ENCODE data around the gene PSMB11. TPM values are rescaled to one million over a fixed set of nuclear protein-coding genes. Genes with fewer than 3 reads are reported as not detected.
"Not testable (repeated sequence)": the region's sequence is repeated elsewhere in the genome, so short reads cannot be mapped to it uniquely, and the experiment has no call there.

PSMB11 gene
- total and polyA plus RNA-seq, 7 donors = 0.03 to 0.51 TPM; not detected in 5

DNA sequence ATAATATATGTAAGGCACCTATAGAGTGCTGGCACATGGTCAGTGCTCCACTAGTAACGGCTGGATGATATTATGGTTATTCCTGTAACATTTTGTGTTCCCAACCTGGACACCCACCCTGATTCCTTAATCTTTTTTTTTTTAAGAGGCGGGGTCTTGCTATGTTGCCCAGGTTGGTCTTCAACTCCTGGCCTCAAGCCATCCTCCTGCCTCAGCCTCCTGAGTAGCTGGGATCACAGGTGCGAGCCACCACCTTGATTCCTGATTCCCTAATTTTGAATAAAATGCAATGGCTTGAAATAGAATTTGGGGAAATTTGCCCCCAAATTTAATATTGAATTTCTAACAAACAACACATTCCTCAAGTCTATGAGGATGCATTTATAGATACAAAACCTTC lies 39.4 kb upstream of the PSMB11 start:
- Histone ChIP-seq H3K27ac (no peak overlapping the region), H3K4me3 (no peak overlapping the region), H3K36me3 (ENCODE audit: insufficient read depth in 1 of 2, low read depth in 1 of 2) (no peaks in the 10 kb centered on the region), H3K27me3 (ENCODE audit: insufficient read depth in 3 of 3, low read length in 2 of 3) (no peaks in the 10 kb centered on the region), H3K9me3 (no peaks in the 10 kb centered on the region), H3K4me1 (peaks cover 9% of the 10 kb centered on the region)
- DNase-seq (no peak), ATAC-seq (no peak)
- 95 to 98% (median 95%) methylated on average over 3 of the region's 3 CpGs for WGBS, 3 donors
- intact Hi-C loops (cut with DNase I) = no loop called here
- TF ChIP-seq, protein P1, sequence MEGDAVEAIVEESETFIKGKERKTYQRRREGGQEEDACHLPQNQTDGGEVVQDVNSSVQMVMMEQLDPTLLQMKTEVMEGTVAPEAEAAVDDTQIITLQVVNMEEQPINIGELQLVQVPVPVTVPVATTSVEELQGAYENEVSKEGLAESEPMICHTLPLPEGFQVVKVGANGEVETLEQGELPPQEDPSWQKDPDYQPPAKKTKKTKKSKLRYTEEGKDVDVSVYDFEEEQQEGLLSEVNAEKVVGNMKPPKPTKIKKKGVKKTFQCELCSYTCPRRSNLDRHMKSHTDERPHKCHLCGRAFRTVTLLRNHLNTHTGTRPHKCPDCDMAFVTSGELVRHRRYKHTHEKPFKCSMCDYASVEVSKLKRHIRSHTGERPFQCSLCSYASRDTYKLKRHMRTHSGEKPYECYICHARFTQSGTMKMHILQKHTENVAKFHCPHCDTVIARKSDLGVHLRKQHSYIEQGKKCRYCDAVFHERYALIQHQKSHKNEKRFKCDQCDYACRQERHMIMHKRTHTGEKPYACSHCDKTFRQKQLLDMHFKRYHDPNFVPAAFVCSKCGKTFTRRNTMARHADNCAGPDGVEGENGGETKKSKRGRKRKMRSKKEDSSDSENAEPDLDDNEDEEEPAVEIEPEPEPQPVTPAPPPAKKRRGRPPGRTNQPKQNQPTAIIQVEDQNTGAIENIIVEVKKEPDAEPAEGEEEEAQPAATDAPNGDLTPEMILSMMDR (IDR thresholded peaks at IDR 0.05) = no peak

DNA sequence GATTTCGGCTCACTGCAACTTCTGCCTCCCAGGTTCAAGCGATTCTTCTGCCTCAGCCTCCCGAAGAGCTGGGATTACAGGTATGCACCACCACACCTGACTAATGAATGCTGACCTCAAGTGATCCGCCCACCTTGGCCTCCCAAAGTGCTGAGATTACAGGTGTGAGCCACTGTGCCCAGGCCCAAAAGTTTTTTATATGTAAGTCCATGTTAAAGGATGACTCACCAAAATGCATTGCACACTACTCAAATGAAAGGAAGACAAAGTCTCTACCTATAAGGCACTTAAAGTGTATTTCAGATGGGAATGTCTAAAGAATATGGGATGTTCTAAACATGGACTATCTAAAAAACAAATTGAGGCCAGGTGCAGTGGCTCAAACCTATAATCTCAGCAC lies 37.7 kb upstream of the PSMB11 start:
- H3K9me3 ChIP-seq; ATAC-seq; H3K4me3 ChIP-seq; intact Hi-C loops (cut with DNase I); H3K27ac ChIP-seq; DNase-seq; H3K27me3 ChIP-seq (ENCODE audit: insufficient read depth in 3 of 3, low read length in 2 of 3); H3K36me3 ChIP-seq (ENCODE audit: insufficient read depth in 1 of 2, low read depth in 1 of 2): not testable (repeated sequence)
- WGBS, 3 donors = 97 to 99% (median 98%) methylated on average over 4 of the region's 4 CpGs
- peaks cover 16% of the 10 kb centered on the region for H3K4me1 ChIP-seq

DNA sequence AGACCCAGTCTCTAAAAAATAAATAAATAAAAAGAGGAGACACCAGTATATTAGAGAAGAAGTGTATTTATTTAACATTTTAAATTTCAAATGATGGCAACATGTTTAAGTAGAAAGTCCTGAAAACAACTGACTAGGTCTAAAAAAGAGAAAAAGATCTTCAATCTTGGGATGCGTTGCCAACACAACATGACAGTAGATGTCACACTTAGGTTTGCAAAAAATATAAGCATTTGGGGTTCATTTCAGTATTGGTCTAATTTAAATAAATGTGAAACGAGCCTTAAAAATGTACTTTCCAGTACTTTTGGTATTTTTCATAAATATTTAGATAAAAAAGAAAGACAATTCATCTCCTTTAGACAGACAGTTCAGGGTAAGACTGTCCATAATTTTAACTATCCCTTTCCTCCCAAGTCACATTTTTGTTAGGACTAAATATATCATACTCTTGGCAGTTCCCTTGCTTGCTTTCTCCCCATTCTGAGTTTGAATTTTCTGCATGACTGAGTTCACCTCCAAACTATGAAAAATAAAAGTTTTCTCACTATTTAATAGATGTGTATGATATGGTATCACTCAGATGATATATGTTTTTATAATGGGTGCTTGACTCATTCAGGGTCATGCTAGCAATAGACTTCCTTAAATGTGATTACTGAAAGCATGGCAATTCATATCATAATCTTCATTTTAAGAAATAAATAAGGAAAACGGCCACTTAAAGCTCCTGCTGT lies 36.4 kb upstream of the PSMB11 start:
- WGBS, 3 donors = 77 to 83% (median 82%) methylated on average over 3 of the region's 3 CpGs
- Histone ChIP-seq H3K36me3 (ENCODE audit: insufficient read depth in 1 of 2, low read depth in 1 of 2) (no peaks in the 10 kb centered on the region), H3K27ac (peak overlapping the region; percentile 96), H3K4me1 (peaks cover 19% of the 10 kb centered on the region), H3K27me3 (ENCODE audit: insufficient read depth in 3 of 3, low read length in 2 of 3) (no peaks in the 10 kb centered on the region), H3K9me3 (no peaks in the 10 kb centered on the region), H3K4me3 (peak overlapping the region; percentile 86)
- intact Hi-C loops (cut with DNase I) = no loop called here
- DNase-seq (no peak), ATAC-seq (no peak)
- TF ChIP-seq, protein P1 (IDR thresholded peaks at IDR 0.05) = no peak

DNA sequence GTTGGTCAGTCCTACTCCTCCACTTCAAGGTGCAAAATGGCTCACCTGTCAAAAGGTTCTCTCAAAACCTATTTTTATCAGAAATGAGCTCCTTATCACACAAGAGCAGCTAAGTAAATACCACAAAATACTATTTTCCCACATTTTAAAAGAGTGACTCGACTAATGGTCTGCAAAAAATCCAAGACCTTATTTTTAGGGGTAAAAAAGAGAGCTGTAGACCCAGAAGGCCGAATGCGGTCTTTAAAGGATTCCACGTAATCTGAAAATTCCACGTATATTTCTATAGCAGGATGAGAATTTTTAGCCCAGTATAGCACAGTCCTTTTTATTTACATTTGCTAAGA lies 35.9 kb upstream of the PSMB11 start:
- Histone ChIP-seq H3K4me3 (peak overlapping the region; percentile 86), H3K4me1 (peaks cover 19% of the 10 kb centered on the region), H3K9me3 (no peaks in the 10 kb centered on the region), H3K27me3 (ENCODE audit: insufficient read depth in 3 of 3, low read length in 2 of 3) (no peaks in the 10 kb centered on the region), H3K36me3 (ENCODE audit: insufficient read depth in 1 of 2, low read depth in 1 of 2) (no peaks in the 10 kb centered on the region), H3K27ac (peak overlapping the region; percentile 96)
- intact Hi-C loops (cut with DNase I) = no loop called here
- 57 to 60% (median 60%) methylated on average over 5 of the region's 5 CpGs for WGBS, 3 donors
- TF ChIP-seq, protein P1 (IDR thresholded peaks at IDR 0.05) = no peak
- no peak for ATAC-seq
- no peak for DNase-seq

DNA sequence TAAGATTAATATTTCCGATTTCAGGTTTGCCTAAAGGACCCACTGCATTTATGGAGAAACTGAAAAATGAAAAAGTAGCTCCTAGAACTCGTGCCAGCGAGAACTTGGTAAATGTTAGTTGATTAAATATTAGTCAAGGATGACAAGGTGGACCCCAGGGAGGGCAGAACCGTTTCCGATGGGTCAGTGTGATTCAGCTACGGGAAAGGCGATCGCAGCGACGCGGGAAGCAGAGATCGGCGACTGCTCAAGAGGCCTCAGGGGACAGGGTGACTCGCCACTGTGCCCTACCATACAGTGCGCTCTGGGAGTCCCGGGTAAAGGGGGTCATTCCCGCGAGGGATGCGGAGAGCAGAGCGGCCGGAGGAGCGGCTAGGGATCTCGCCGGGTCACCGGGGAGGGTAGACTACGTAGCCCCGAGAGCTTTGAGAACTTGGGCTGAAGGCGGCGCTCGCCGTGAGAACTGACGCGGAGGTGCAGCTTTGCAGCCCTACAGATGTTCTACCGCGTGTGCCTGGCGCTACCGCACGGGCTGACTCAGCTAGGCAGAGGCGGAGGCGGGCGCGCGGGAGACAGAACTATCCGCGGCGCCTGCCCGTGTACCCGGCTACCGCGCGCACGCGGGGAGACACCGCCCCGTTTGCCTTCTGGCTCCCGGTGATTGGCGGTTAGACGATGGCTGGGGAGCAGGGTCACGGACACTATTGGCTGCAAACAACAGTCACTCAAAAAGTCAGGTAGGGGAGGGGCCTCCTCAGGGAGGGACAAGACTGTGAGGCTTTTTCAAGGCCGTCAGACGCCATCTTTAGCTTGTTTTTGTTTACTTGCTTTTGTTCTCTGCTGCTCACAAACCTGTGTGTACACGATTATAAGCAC lies 35.2 kb upstream of the PSMB11 start:
- H3K4me1 ChIP-seq = peaks cover 19% of the 10 kb centered on the region
- no peaks in the 10 kb centered on the region for H3K27me3 ChIP-seq (ENCODE audit: insufficient read depth in 3 of 3, low read length in 2 of 3)
- peak; percentile 97 to 99 (median 98) for ATAC-seq
- intact Hi-C loops (cut with DNase I) = no loop called here
- no peaks in the 10 kb centered on the region for H3K9me3 ChIP-seq
- TF ChIP-seq, protein P1 (IDR thresholded peaks at IDR 0.05) = peak; percentile 21
- peak overlapping the region; percentile 86 for H3K4me3 ChIP-seq
- WGBS, 3 donors = 0 to 1% (median 0%) methylated on average over 57 to 62 of the region's 62 CpGs
- peak; percentile 96 to 98 for DNase-seq
- peak overlapping the region; percentile 96 for H3K27ac ChIP-seq
- H3K36me3 ChIP-seq (ENCODE audit: insufficient read depth in 1 of 2, low read depth in 1 of 2) = no peaks in the 10 kb centered on the region
